Fibroblast of lung (primary cell): ENCODE measurements around the gene WNT7B.

ENCODE experiments used
- CTCF ChIP-seq, 2 donors: IDR thresholded peaks in 1 of 2; conservative IDR thresholded peaks in 1 of 2; 1 replicate in 1 of 2; 2 replicates in 1 of 2; pipeline ENCODE4 v1.5.1; 2011 to 2012; ENCODE audit warnings: low read length in 2 of 2, control low read depth in 1 of 2, inconsistent platforms in 1 of 2, low read depth in 1 of 2, mild to moderate bottlenecking in 1 of 2
- EZH2 ChIP-seq: IDR thresholded peaks from 2 replicates; pipeline ENCODE4 v1.5.1; 2012; ENCODE audit warnings: low read length, control low read depth, mild to moderate bottlenecking; ENCODE audit errors: missing control alignments

DNA sequence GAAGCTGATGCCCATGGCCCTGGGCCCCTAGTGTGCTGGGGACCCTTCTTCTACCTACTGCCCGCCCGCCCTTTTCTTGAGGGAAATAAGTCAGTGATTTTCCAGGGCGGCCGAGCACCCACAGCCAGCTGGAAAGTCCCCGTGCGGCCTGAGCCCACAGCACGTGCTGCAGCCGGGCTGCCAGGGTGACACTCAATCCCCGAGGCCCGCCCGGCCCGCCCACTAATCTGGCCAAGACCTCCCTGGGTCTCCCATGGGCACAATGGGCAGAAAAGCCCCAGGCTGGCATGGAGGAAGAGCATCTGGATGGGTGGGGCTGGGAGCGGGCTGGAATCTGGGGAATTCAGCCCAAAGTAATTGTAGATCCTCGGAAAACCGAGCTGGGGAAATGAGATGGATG lies 24.8 kb downstream of the WNT7B start:
- no peak for TF ChIP-seq CTCF (conservative IDR thresholded peaks at IDR 0.05 in 1 of 2, IDR thresholded peaks at IDR 0.05 in 1 of 2; ENCODE audit: low read depth in 1 of 2, low read length in 2 of 2)
- TF ChIP-seq EZH2: no peak
